B cell (primary cell): ENCODE measurements around the gene C16orf54. TPM values are rescaled to one million over a fixed set of nuclear protein-coding genes. Genes with fewer than 3 reads are reported as not detected.
"Not testable (repeated sequence)": the region's sequence is repeated elsewhere in the genome, so short reads cannot be mapped to it uniquely, and the experiment has no call there.

ENCODE experiments used
- ATAC-seq: fragments of 200-7000 bp; cut with Tn5 transposase; one replicate; pipeline ENCODE4 v1.10.0; 2021; ENCODE audit warnings: low read depth, mild to moderate bottlenecking, moderate number of reproducible peaks, moderate library complexity
- CTCF ChIA-PET: fragments of 350-600 bp; sonication (Branson Sonifier 250); formaldehyde crosslinking; loops from one replicate; lab custom pipeline; 2021; ENCODE audit warnings: antibody characterized with exemption, inconsistent platforms; lab: Charles Lee
- POLR2A ChIA-PET: fragments of 350-600 bp; sonication (Branson Sonifier 250); formaldehyde crosslinking; loops from one replicate; lab custom pipeline; 2021; ENCODE audit warnings: antibody characterized with exemption; lab: Charles Lee
- DNase-seq: peaks from one replicate; pipeline ENCODE4 v3.0.0; 2013
- H2AFZ ChIP-seq: 2 replicates; pipeline ENCODE4 v1.6.1; 2012; ENCODE audit warnings: mild to moderate bottlenecking, low read depth, low read length; ENCODE audit not compliant: insufficient read depth, poor library complexity, severe bottlenecking
- H3K27ac ChIP-seq, 2 donors: 1 replicate in 1 of 2; 2 replicates in 1 of 2; pipeline ENCODE4 v1.5.1; 2012 to 2013; ENCODE audit warnings: low read length in 2 of 2, mild to moderate bottlenecking in 2 of 2, moderate library complexity in 1 of 2
- H3K27me3 ChIP-seq, 4 experiments: fragments of 200-600 bp in 1 of 4; sonication (generic) in 1 of 4; replicated peaks in 1 of 4; 1 replicate in 2 of 4; 2 replicates in 2 of 4; pipeline versions ENCODE4 v1.6.1 to v1.7.0; 2013 to 2016; ENCODE audit warnings: low read length in 3 of 4, mild to moderate bottlenecking in 2 of 4, mixed read lengths in 1 of 4, moderate library complexity in 1 of 4; ENCODE audit not compliant: insufficient read depth in 4 of 4, control insufficient read depth in 3 of 4; ENCODE audit errors: control extremely low read depth in 1 of 4
- H3K36me3 ChIP-seq, 2 experiments: replicated peaks in 1 of 2; 1 replicate in 1 of 2; 2 replicates in 1 of 2; pipeline versions ENCODE4 v1.6.1 to v1.7.1; 2013; ENCODE audit warnings: low read length in 1 of 2; ENCODE audit not compliant: insufficient read depth in 2 of 2, control insufficient read depth in 1 of 2; ENCODE audit errors: control extremely low read depth in 1 of 2, extremely low read depth in 1 of 2
- H3K4me1 ChIP-seq, 2 donors: fragments of 200-600 bp in 1 of 2; sonication (generic) in 1 of 2; 1 replicate in 1 of 2; 2 replicates in 1 of 2; pipeline versions ENCODE4 v1.5.1 to v1.6.1; 2013 to 2017; ENCODE audit warnings: low read length in 2 of 2; ENCODE audit not compliant: control insufficient read depth in 2 of 2, insufficient read depth in 2 of 2
- H3K4me2 ChIP-seq: replicated peaks from 2 replicates; pipeline ENCODE3; 2012; ENCODE audit warnings: mild to moderate bottlenecking, low read depth, low read length; ENCODE audit not compliant: poor library complexity, severe bottlenecking
- H3K4me3 ChIP-seq, 5 experiments: fragments of 200-600 bp in 1 of 5; sonication (generic) in 1 of 5; 1 replicate in 3 of 5; 2 replicates in 2 of 5; pipeline versions ENCODE4 v1.5.1 to v1.7.0; 2011 to 2016; ENCODE audit warnings: low read length in 4 of 5, mild to moderate bottlenecking in 4 of 5, low read depth in 2 of 5, control low read depth in 1 of 5, moderate library complexity in 1 of 5; ENCODE audit not compliant: insufficient read depth in 1 of 5; ENCODE audit errors: control extremely low read depth in 1 of 5, extremely low read depth in 1 of 5
- H3K79me2 ChIP-seq: fragments of 200-600 bp; sonication (generic); one replicate; pipeline ENCODE4 v1.6.0; 2016; ENCODE audit warnings: low read length; ENCODE audit not compliant: control insufficient read depth, insufficient read depth
- H3K9ac ChIP-seq: fragments of 200-600 bp; sonication (generic); 2 replicates; pipeline ENCODE4 v1.6.1; 2017; ENCODE audit warnings: mild to moderate bottlenecking, low read length, moderate library complexity
- H3K9me3 ChIP-seq, 3 donors: one replicate each; pipeline versions ENCODE4 v1.6.1 to v1.7.1; 2013; ENCODE audit warnings: low read length in 2 of 3; ENCODE audit not compliant: control insufficient read depth in 2 of 3, insufficient read depth in 1 of 3; ENCODE audit errors: control extremely low read depth in 1 of 3
- H4K20me1 ChIP-seq: 2 replicates; pipeline ENCODE4 v1.6.0; 2012; ENCODE audit warnings: mild to moderate bottlenecking, low read length; ENCODE audit not compliant: insufficient read depth, control insufficient read depth, poor library complexity, severe bottlenecking
- H3K27ac Mint-ChIP-seq: one replicate; pipeline ENCODE4 v1.8.0; 2021; ENCODE audit warnings: mixed read lengths
- H3K27me3 Mint-ChIP-seq: one replicate; pipeline ENCODE4 v1.8.0; 2021; ENCODE audit warnings: mixed read lengths
- H3K4me1 Mint-ChIP-seq: one replicate; pipeline ENCODE4 v1.8.0; 2021; ENCODE audit warnings: mixed read lengths
- H3K4me3 Mint-ChIP-seq: one replicate; pipeline ENCODE4 v1.8.0; 2021; ENCODE audit warnings: mixed read lengths
- H3K9me3 Mint-ChIP-seq: one replicate; pipeline ENCODE4 v1.8.0; 2022; ENCODE audit warnings: mixed read lengths; ENCODE audit not compliant: insufficient read depth
- CTCF ChIP-seq: fragments of 200-600 bp; IDR thresholded peaks from one replicate; pipeline ENCODE4 v1.8.0; 2022; ENCODE audit warnings: antibody characterized with exemption, mild to moderate bottlenecking
- EZH2 ChIP-seq: IDR thresholded peaks from 2 replicates; pipeline ENCODE4 v1.6.1; 2012; ENCODE audit warnings: borderline replicate concordance, low read depth, mild to moderate bottlenecking, moderate library complexity, low read length; ENCODE audit not compliant: insufficient read depth, poor library complexity, severe bottlenecking
- WGBS: methylation state at CpG from one replicate; pipeline ENCODE4 v1.1.5; 2013; ENCODE audit warnings: missing lambda C conversion rate; ENCODE audit not compliant: insufficient coverage; 5-methylcytosine and 5-hydroxymethylcytosine counted together
- intact Hi-C: fragments of 100-400 bp; cut with micrococcal nuclease; formaldehyde crosslinking; loops from one replicate; pipeline ENCODE4 v1.10.0; 2022
- polyA plus RNA-seq: library from polyadenylated mRNA; depleted of rRNA; stranded (reverse); fragments of >200 nt; gene quantifications from 2 replicates; pipeline ENCODE4 v1.2.3, GENCODE V29; 2012
- total RNA-seq, 2 donors: library from RNA; stranded (reverse); fragments of 120-200 nt in 1 of 2; gene quantifications; 1 replicate in 1 of 2; 2 replicates in 1 of 2; pipeline versions ENCODE4 v1.2.3 to v1.2.4, GENCODE V29; 2013 to 2022

The C16orf54 gene
- total and polyA plus RNA-seq, 2 donors (not counting 1 experiment from before 2014, with no cell fraction given), result 44.0 to 68.3 TPM

GRCh38 chr16:29694384-29695195 lies 51.2 kb downstream of the C16orf54 start:
- H3K79me2 ChIP-seq, result no peaks in the 10 kb centered on the region
- H3K36me3 ChIP-seq, result no peaks in the 10 kb centered on the region
- Mint-ChIP-seq H3K4me3 (no peak overlapping the region), H3K27me3 (no peaks in the 10 kb centered on the region), H3K27ac (no peak overlapping the region), H3K9me3 (peaks cover 3% of the 10 kb centered on the region), H3K4me1 (peaks cover 11% of the 10 kb centered on the region)
- H4K20me1 ChIP-seq, result no peaks in the 10 kb centered on the region
- H3K4me3 ChIP-seq, result no peak overlapping the region
- no peak overlapping the region for H2AFZ ChIP-seq
- DNase-seq (no peak), ATAC-seq (no peak)
- POLR2A ChIA-PET, result no interaction called here
- H3K27ac ChIP-seq, result no peak overlapping the region
- no peak overlapping the region for H3K4me2 ChIP-seq
- H3K9ac ChIP-seq, result no peak overlapping the region
- H3K27me3 ChIP-seq, result no peaks in the 10 kb centered on the region
- TF ChIP-seq CTCF (no peak), EZH2 (no peak)
- CTCF ChIA-PET, result interaction anchor here (1.1 to 1.7 kb wide), 4 partner anchors 53 to 361 kb away, joined by 3 to 5 read pairs (median 4); no protein-coding TSS in a partner anchor
- H3K9me3 ChIP-seq, result peaks cover 0 to 20% (median 0%) of the 10 kb centered on the region in 3 donors
- 75% methylated on average over 28 of the region's 41 CpGs for WGBS
- peaks cover 0 to 9% of the 10 kb centered on the region in 2 donors for H3K4me1 ChIP-seq
- intact Hi-C loops, result loop anchor here (10.0 kb wide), 1 partner anchor 210 kb away; the partner anchor contains the start of gene ASPHD1

- intact Hi-C loops, result loop anchor here (1.0 to 10.0 kb wide), 5 partner anchors 18 to 329 kb away; partner anchors contain the start of gene ASPHD1
- POLR2A ChIA-PET, result not testable (repeated sequence)
Observed at GRCh38 chr16:29692606-29693005, 53.2 kb downstream of the C16orf54 start.

More at GRCh38 chr16:29692606-29693005, 53.2 kb downstream of the C16orf54 start:
- H3K9ac ChIP-seq, H3K4me3 Mint-ChIP-seq, DNase-seq, H3K9me3 Mint-ChIP-seq, H3K4me1 ChIP-seq, H3K4me2 ChIP-seq, H3K9me3 ChIP-seq, H2AFZ ChIP-seq, H3K27ac Mint-ChIP-seq, ATAC-seq, H3K27me3 ChIP-seq, H3K4me3 ChIP-seq, H3K79me2 ChIP-seq, H3K27ac ChIP-seq, H3K27me3 Mint-ChIP-seq, H4K20me1 ChIP-seq, H3K36me3 ChIP-seq: not testable (repeated sequence)
- CTCF ChIA-PET, result interaction anchor here (0.9 to 3.8 kb wide), 6 partner anchors 23 to 156 kb away, joined by 3 to 27 read pairs (median 5); no protein-coding TSS in a partner anchor
- WGBS, result 97% methylated on average over 17 of the region's 26 CpGs
- H3K4me1 Mint-ChIP-seq, result peaks cover 13% of the 10 kb centered on the region

Other genes starting within 250 kb of the C16orf54 start
- 197 and 207 TPM in 2 replicates for gene NPIPB12, start 239.6 kb downstream of the C16orf54 start, total RNA-seq
- 72.8 and 144 TPM in 2 replicates for gene NPIPB12, start 239.6 kb downstream of the C16orf54 start, polyA plus RNA-seq
- gene SPN, start 82.7 kb downstream of the C16orf54 start, total RNA-seq, result 1.1 and 1.7 TPM in 2 replicates
- 1.9 and 3.5 TPM in 2 replicates for gene SPN, start 82.7 kb downstream of the C16orf54 start, polyA plus RNA-seq
- gene QPRT, start 66.8 kb downstream of the C16orf54 start, total RNA-seq, result 0.22 and 0.24 TPM in 2 replicates
- gene QPRT, start 66.8 kb downstream of the C16orf54 start, polyA plus RNA-seq, result 0.06 and 0.30 TPM in 2 replicates
- not detected in 2 replicates for gene ZG16, start 32.3 kb upstream of the C16orf54 start, total RNA-seq
- 0.06 TPM in 1 of 2 replicates, not detected in the other for gene ZG16, start 32.3 kb upstream of the C16orf54 start, polyA plus RNA-seq
- 53.5 and 53.9 TPM in 2 replicates for gene KIF22, start 44.8 kb upstream of the C16orf54 start, total RNA-seq
- 57.2 and 67.5 TPM in 2 replicates for gene KIF22, start 44.8 kb upstream of the C16orf54 start, polyA plus RNA-seq
- 189 and 198 TPM in 2 replicates for gene MAZ, start 60.5 kb upstream of the C16orf54 start, total RNA-seq
- gene MAZ, start 60.5 kb upstream of the C16orf54 start, polyA plus RNA-seq, result 109 and 170 TPM in 2 replicates
- 1.6 and 3.1 TPM in 2 replicates for gene PRRT2, start 66.2 kb upstream of the C16orf54 start, total RNA-seq
- 0.71 and 0.79 TPM in 2 replicates for gene PRRT2, start 66.2 kb upstream of the C16orf54 start, polyA plus RNA-seq
- gene PAGR1, start 70.2 kb upstream of the C16orf54 start, total RNA-seq, result 26.7 and 28.4 TPM in 2 replicates
- 17.8 and 18.0 TPM in 2 replicates for gene PAGR1, start 70.2 kb upstream of the C16orf54 start, polyA plus RNA-seq
- 109 and 112 TPM in 2 replicates for gene MVP, start 74.5 kb upstream of the C16orf54 start, total RNA-seq
- 121 and 217 TPM in 2 replicates for gene MVP, start 74.5 kb upstream of the C16orf54 start, polyA plus RNA-seq
- 49.2 and 51.2 TPM in 2 replicates for gene CDIPT, start 117.2 kb upstream of the C16orf54 start, total RNA-seq
- gene CDIPT, start 117.2 kb upstream of the C16orf54 start, polyA plus RNA-seq, result 44.5 and 63.3 TPM in 2 replicates
- gene SEZ6L2, start 153.6 kb upstream of the C16orf54 start, total RNA-seq, result not detected in 2 replicates
- 0.10 TPM in 1 of 2 replicates, not detected in the other for gene SEZ6L2, start 153.6 kb upstream of the C16orf54 start, polyA plus RNA-seq
- gene ASPHD1, start 154.5 kb upstream of the C16orf54 start, total RNA-seq, result not detected in 2 replicates
- not detected in 2 replicates for gene ASPHD1, start 154.5 kb upstream of the C16orf54 start, polyA plus RNA-seq
- 74.3 and 83.9 TPM in 2 replicates for gene KCTD13, start 180.2 kb upstream of the C16orf54 start, total RNA-seq
- gene KCTD13, start 180.2 kb upstream of the C16orf54 start, polyA plus RNA-seq, result 61.5 and 78.2 TPM in 2 replicates
- 56.3 and 66.6 TPM in 2 replicates for gene TMEM219, start 216.1 kb upstream of the C16orf54 start, total RNA-seq
- gene TMEM219, start 216.1 kb upstream of the C16orf54 start, polyA plus RNA-seq, result 88.3 and 103 TPM in 2 replicates
- gene TAOK2, start 227.9 kb upstream of the C16orf54 start, total RNA-seq, result 50.8 and 51.9 TPM in 2 replicates
- gene TAOK2, start 227.9 kb upstream of the C16orf54 start, polyA plus RNA-seq, result 25.5 and 30.3 TPM in 2 replicates
- gene HIRIP3, start 249.6 kb upstream of the C16orf54 start, total RNA-seq, result 9.7 and 13.9 TPM in 2 replicates
- gene HIRIP3, start 249.6 kb upstream of the C16orf54 start, polyA plus RNA-seq, result 6.2 and 12.2 TPM in 2 replicates